ENCODE results near the gene TMEM192.
"Not testable (repeated sequence)": the region's sequence is repeated elsewhere in the genome, so short reads cannot be mapped to it uniquely, and the experiment has no call there.

Gene TMEM192

DNA sequence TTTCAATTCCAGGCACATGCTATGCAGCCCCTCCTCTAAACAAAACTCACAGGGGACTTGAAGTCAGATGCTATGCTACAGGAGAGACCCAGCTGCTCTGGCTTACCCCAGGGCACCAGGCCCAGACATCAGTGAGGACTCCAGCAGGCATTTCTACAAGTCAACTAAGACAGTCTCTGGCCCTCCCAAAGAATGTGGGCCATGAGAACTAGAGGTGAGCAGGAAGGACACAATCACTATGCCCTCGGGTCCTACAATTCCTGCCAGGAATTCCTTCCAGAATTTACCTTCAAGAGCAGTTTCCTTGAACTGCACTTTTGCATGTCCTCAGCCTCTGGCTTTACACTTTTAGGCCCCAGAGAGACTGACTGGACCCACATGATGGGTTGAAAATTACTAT lies 17.4 kb downstream of the TMEM192 start:
- no peak for TF ChIP-seq YY1 (IDR thresholded peaks at IDR 0.05; ENCODE audit: insufficient read depth, insufficient read length)
- TF ChIP-seq SUZ12 (IDR thresholded peaks at IDR 0.05; ENCODE audit: extremely low read depth, insufficient read depth, insufficient read length): no peak
- TF ChIP-seq ZNF274 (IDR thresholded peaks at IDR 0.05; ENCODE audit: low read depth, low read length): no peak
- Histone ChIP-seq H3K9me3 (ENCODE audit: insufficient read depth, low read length) (no peaks in the 10 kb centered on the region), H3K27me3 (ENCODE audit: insufficient read depth, insufficient read length) (no peaks in the 10 kb centered on the region), H3K4me3 (ENCODE audit: insufficient read length, low read depth) (no peak overlapping the region), H3K4me1 (ENCODE audit: insufficient read depth, insufficient read length) (no peaks in the 10 kb centered on the region), H3K36me3 (ENCODE audit: insufficient read depth, insufficient read length, low read length) (peaks cover 10% of the 10 kb centered on the region), H3K9ac (ENCODE audit: insufficient read length, low read depth) (no peak overlapping the region)
- peak; percentile 5 for DNase-seq (ENCODE audit: low read depth, low spot score)

DNA sequence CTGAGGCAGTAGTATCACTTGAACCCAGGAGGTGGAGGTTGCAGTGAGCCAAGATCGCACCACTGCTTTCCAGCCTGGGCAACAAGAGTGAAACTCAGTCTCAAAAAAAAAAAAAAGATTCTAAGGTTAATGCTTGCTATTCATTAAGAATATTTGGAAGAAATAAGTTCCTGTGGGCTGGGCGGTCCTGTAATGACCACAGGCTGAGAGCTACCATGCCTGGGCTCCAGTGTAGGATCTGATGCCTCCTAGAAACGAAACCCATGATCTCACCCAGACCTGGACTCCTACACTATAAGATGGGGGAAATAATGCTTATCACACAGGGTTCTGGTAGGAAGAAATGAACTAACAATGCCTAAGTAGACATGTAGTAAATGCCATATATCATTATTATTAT lies 17.8 kb downstream of the TMEM192 start:
- no peak for TF ChIP-seq ZNF274 (IDR thresholded peaks at IDR 0.05; ENCODE audit: low read depth, low read length)
- TF ChIP-seq SUZ12 (IDR thresholded peaks at IDR 0.05; ENCODE audit: extremely low read depth, insufficient read depth, insufficient read length): no peak
- TF ChIP-seq YY1 (IDR thresholded peaks at IDR 0.05; ENCODE audit: insufficient read depth, insufficient read length): no peak
- no peaks in the 10 kb centered on the region for H3K27me3 ChIP-seq (ENCODE audit: insufficient read depth, insufficient read length)

DNA sequence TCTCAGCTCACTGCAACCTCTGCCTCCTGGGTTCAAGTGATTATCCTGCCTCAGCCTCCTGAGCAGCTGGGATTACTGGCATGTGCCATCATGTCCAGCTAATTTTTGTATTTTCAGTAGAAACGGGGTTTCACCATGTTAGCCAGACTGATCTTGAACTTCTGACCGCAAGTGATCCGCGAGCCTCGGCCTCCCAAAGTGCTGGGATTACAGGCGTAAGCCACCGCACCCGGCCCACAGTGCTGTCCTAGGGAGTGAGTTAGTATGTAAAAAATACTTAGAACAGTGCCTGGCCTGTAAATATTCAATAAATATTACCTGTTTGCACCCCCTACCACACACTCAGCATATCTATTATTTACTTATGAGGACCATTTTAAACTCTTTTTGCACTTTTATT lies 20.5 kb downstream of the TMEM192 start:
- peaks cover 19% of the 10 kb centered on the region for H3K36me3 ChIP-seq (ENCODE audit: insufficient read depth, insufficient read length, low read length)
- not testable (repeated sequence) for DNase-seq (ENCODE audit: low read depth, low spot score); H3K4me1 ChIP-seq (ENCODE audit: insufficient read depth, insufficient read length); H3K27me3 ChIP-seq (ENCODE audit: insufficient read depth, insufficient read length); H3K9ac ChIP-seq (ENCODE audit: insufficient read length, low read depth); H3K9me3 ChIP-seq (ENCODE audit: insufficient read depth, low read length); H3K4me3 ChIP-seq (ENCODE audit: insufficient read length, low read depth)

More for the DNA sequence above, 17.8 kb downstream of the TMEM192 start:
- Histone ChIP-seq H3K4me3 (ENCODE audit: insufficient read length, low read depth) (no peak overlapping the region), H3K36me3 (ENCODE audit: insufficient read depth, insufficient read length, low read length) (peaks cover 10% of the 10 kb centered on the region), H3K9ac (ENCODE audit: insufficient read length, low read depth) (no peak overlapping the region), H3K4me1 (ENCODE audit: insufficient read depth, insufficient read length) (no peaks in the 10 kb centered on the region), H3K9me3 (ENCODE audit: insufficient read depth, low read length) (no peaks in the 10 kb centered on the region)
- no peak for DNase-seq (ENCODE audit: low read depth, low spot score)

DNA sequence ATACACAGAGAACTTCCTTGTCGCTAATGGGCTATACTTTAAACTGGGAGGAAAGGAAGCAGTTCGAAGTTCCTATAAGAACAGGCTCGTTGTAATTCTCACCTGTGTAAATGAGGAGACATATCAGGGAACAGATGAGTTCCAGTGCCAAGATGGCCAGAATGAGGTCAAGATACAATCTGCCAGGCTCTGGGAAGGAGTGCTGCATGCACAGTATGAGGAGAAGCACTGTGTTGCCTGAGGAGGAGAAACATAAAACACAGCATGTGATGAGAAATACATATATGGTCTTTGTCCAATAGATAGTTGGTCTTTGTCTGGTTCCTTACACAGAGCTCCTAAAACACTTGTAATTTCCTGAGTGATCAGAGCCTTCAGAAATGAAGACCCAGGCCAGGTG lies 24.3 kb downstream of the TMEM192 start:
- Histone ChIP-seq H3K36me3 (ENCODE audit: insufficient read depth, insufficient read length, low read length) (peaks cover 21% of the 10 kb centered on the region), H3K4me3 (ENCODE audit: insufficient read length, low read depth) (no peak overlapping the region), H3K9me3 (ENCODE audit: insufficient read depth, low read length) (no peaks in the 10 kb centered on the region), H3K27me3 (ENCODE audit: insufficient read depth, insufficient read length) (no peaks in the 10 kb centered on the region), H3K4me1 (ENCODE audit: insufficient read depth, insufficient read length) (no peaks in the 10 kb centered on the region), H3K9ac (ENCODE audit: insufficient read length, low read depth) (no peak overlapping the region)
- no peak for DNase-seq (ENCODE audit: low read depth, low spot score)
- TF ChIP-seq ZNF274 (IDR thresholded peaks at IDR 0.05; ENCODE audit: low read depth, low read length) (no peak), YY1 (IDR thresholded peaks at IDR 0.05; ENCODE audit: insufficient read depth, insufficient read length) (no peak), SUZ12 (IDR thresholded peaks at IDR 0.05; ENCODE audit: extremely low read depth, insufficient read depth, insufficient read length) (no peak)

DNA sequence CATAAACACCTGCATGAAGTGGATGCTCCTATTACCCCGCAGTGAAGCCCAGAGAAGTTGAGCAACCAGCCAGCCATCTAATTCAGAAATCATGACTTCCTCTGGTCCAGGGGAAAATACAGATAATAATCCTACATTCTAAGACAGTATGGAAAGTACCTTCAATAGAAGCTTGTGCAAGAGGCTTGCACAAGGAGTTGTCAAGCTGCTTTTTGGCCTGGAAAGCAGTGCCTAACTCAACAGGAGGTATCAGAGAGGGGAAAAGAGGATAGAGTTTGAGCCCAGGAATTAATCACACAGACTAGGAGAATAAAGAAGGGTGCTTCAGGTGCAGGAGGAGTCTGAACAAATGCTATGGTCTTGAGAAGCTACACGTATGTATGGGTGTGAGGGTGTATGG lies 26.7 kb downstream of the TMEM192 start:
- no peaks in the 10 kb centered on the region for H3K4me1 ChIP-seq (ENCODE audit: insufficient read depth, insufficient read length)

DNA sequence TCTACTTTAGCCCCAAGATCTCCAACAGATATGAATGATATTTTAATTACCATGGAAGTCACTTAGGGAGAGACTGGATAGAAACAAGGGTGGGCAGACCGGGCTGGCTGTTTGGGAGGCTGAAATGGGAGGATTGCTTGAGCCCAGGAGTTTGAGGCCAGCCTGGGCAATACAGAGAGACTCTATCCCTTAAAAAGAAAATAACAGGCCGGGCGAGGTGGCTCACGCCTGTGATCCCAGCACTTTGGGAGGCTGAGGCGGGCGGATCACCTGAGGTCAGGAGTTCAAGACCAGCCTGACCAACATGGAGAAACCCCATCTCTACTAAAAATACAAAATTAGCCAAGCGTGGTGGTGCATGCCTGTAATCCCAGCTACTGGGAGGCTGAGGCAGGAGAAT lies 27.9 kb downstream of the TMEM192 start:
- DNase-seq (ENCODE audit: low read depth, low spot score); H3K9ac ChIP-seq (ENCODE audit: insufficient read length, low read depth); H3K27me3 ChIP-seq (ENCODE audit: insufficient read depth, insufficient read length); H3K4me3 ChIP-seq (ENCODE audit: insufficient read length, low read depth); H3K4me1 ChIP-seq (ENCODE audit: insufficient read depth, insufficient read length); H3K9me3 ChIP-seq (ENCODE audit: insufficient read depth, low read length): not testable (repeated sequence)
- peaks cover 17% of the 10 kb centered on the region for H3K36me3 ChIP-seq (ENCODE audit: insufficient read depth, insufficient read length, low read length)

More for the DNA sequence above, 26.7 kb downstream of the TMEM192 start:
- Histone ChIP-seq H3K36me3 (ENCODE audit: insufficient read depth, insufficient read length, low read length) (peaks cover 21% of the 10 kb centered on the region), H3K9me3 (ENCODE audit: insufficient read depth, low read length) (no peaks in the 10 kb centered on the region), H3K27me3 (ENCODE audit: insufficient read depth, insufficient read length) (no peaks in the 10 kb centered on the region), H3K9ac (ENCODE audit: insufficient read length, low read depth) (no peak overlapping the region), H3K4me3 (ENCODE audit: insufficient read length, low read depth) (no peak overlapping the region)
- DNase-seq (ENCODE audit: low read depth, low spot score): no peak
- TF ChIP-seq YY1 (IDR thresholded peaks at IDR 0.05; ENCODE audit: insufficient read depth, insufficient read length): no peak
- no peak for TF ChIP-seq ZNF274 (IDR thresholded peaks at IDR 0.05; ENCODE audit: low read depth, low read length)
- TF ChIP-seq SUZ12 (IDR thresholded peaks at IDR 0.05; ENCODE audit: extremely low read depth, insufficient read depth, insufficient read length): no peak

DNA sequence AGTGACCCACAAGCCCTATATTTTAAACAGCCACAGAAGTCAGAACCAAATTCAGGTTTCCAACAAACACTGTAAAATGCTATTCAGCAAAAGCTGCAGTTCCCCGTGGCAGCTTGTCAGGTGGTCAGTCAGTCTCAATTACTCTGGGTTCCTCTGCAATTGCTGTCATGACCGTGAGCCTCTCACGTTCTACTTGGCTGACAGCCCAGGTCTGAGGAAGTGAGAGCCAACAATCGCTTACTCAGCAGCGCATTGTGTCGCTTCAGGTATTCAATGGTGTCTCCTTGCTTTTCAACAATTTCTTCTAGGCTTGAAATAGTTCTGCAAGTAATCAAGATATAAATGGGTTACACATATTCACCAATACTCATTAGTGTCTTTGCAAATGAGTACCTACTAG lies 33.2 kb downstream of the TMEM192 start:
- no peaks in the 10 kb centered on the region for H3K27me3 ChIP-seq (ENCODE audit: insufficient read depth, insufficient read length)
- no peaks in the 10 kb centered on the region for H3K4me1 ChIP-seq (ENCODE audit: insufficient read depth, insufficient read length)
- no peak overlapping the region for H3K4me3 ChIP-seq (ENCODE audit: insufficient read length, low read depth)
- TF ChIP-seq SUZ12 (IDR thresholded peaks at IDR 0.05; ENCODE audit: extremely low read depth, insufficient read depth, insufficient read length) (no peak), YY1 (IDR thresholded peaks at IDR 0.05; ENCODE audit: insufficient read depth, insufficient read length) (no peak), ZNF274 (IDR thresholded peaks at IDR 0.05; ENCODE audit: low read depth, low read length) (no peak)
- H3K9ac ChIP-seq (ENCODE audit: insufficient read length, low read depth): no peak overlapping the region
- H3K36me3 ChIP-seq (ENCODE audit: insufficient read depth, insufficient read length, low read length): peaks cover 9% of the 10 kb centered on the region
- no peak for DNase-seq (ENCODE audit: low read depth, low spot score)
- H3K9me3 ChIP-seq (ENCODE audit: insufficient read depth, low read length): no peaks in the 10 kb centered on the region

DNA sequence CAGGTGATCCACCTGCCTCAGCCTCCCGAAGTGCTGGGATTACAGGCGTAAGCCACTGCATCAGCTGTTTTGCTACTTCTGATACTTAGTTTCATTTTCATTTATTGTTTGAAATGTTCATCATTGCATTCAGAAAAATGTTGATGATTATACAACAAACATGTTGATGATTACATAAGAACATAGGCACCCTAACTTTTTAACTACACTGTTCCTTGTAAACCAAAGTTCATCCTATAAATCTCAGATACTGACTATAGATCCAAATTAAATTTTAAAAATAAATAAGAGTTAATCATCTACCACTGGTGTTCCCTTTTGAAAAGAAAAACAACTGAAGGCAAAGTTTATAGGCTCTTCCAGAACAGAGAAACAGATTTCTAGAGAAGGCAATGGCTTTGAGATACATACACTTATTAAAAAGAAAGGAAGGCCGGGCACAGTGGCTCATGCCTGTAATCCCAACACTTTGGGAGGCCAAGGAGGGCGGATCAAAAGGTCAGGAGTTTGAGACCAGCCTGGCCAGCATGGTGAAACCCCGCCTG lies 35.6 kb downstream of the TMEM192 start:
- Histone ChIP-seq H3K36me3 (ENCODE audit: insufficient read depth, insufficient read length, low read length) (peaks cover 9% of the 10 kb centered on the region), H3K9ac (ENCODE audit: insufficient read length, low read depth) (no peak overlapping the region), H3K4me3 (ENCODE audit: insufficient read length, low read depth) (no peak overlapping the region), H3K4me1 (ENCODE audit: insufficient read depth, insufficient read length) (no peaks in the 10 kb centered on the region), H3K27me3 (ENCODE audit: insufficient read depth, insufficient read length) (no peaks in the 10 kb centered on the region), H3K9me3 (ENCODE audit: insufficient read depth, low read length) (no peaks in the 10 kb centered on the region)
- DNase-seq (ENCODE audit: low read depth, low spot score): no peak
- TF ChIP-seq YY1 (IDR thresholded peaks at IDR 0.05; ENCODE audit: insufficient read depth, insufficient read length): no peak
- TF ChIP-seq SUZ12 (IDR thresholded peaks at IDR 0.05; ENCODE audit: extremely low read depth, insufficient read depth, insufficient read length): no peak
- TF ChIP-seq ZNF274 (IDR thresholded peaks at IDR 0.05; ENCODE audit: low read depth, low read length): no peak

DNA sequence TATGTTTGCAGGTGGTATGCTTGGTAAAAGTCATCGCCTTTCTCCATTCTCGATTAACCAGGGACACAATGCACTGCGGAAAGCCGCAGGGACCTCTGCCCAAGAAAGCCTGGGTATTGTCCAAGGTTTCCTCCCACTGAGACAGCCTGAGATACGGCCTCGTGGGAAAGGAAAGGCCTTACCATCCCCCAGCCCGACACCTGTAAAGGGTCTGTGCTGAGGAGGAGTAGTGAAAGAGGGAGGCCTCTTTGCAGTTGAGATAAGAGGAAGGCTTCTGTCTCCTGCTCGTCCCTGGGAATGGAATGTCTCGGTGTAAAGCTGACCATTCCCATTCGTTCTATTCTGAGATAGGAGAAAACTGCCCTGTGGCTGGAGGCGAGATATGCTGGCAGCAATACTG lies 39.3 kb downstream of the TMEM192 start:
- not testable (repeated sequence) for H3K4me1 ChIP-seq (ENCODE audit: insufficient read depth, insufficient read length); H3K4me3 ChIP-seq (ENCODE audit: insufficient read length, low read depth); DNase-seq (ENCODE audit: low read depth, low spot score); H3K36me3 ChIP-seq (ENCODE audit: insufficient read depth, insufficient read length, low read length); H3K9me3 ChIP-seq (ENCODE audit: insufficient read depth, low read length); H3K27me3 ChIP-seq (ENCODE audit: insufficient read depth, insufficient read length); H3K9ac ChIP-seq (ENCODE audit: insufficient read length, low read depth)

All from NT2/D1 (cell line).